Immature natural killer cell (primary cell): ENCODE measurements around the gene BRSK1. TPM values are rescaled to one million over a fixed set of nuclear protein-coding genes. Genes with fewer than 3 reads are reported as not detected.
A peak's percentile ranks its signal among the peaks of the same experiment; 100 is the strongest.
"Not testable (repeated sequence)": the region's sequence is repeated elsewhere in the genome, so short reads cannot be mapped to it uniquely, and the experiment has no call there.

Experiments used
- DNase-seq, 3 donors: peaks; one replicate each; pipeline ENCODE4 v3.0.0; 2022; ENCODE audit warnings: mixed read lengths in 1 of 3
- H3K27ac Mint-ChIP-seq, 6 donors: one replicate each; pipeline ENCODE4 v1.8.0; 2020; ENCODE audit warnings: mixed read lengths in 6 of 6, mild to moderate bottlenecking in 5 of 6, inconsistent platforms in 4 of 6, moderate library complexity in 3 of 6
- H3K27me3 Mint-ChIP-seq, 3 donors: one replicate each; pipeline ENCODE4 v1.8.0; 2020 to 2021; ENCODE audit warnings: low read depth in 3 of 3, mild to moderate bottlenecking in 3 of 3, mixed read lengths in 3 of 3, moderate library complexity in 3 of 3, inconsistent platforms in 1 of 3
- H3K36me3 Mint-ChIP-seq, 3 donors: one replicate each; pipeline ENCODE4 v1.8.0; 2020; ENCODE audit warnings: mixed read lengths in 3 of 3, inconsistent platforms in 2 of 3, mild to moderate bottlenecking in 2 of 3
- H3K4me1 Mint-ChIP-seq, 2 donors: one replicate each; pipeline ENCODE4 v1.8.0; 2020; ENCODE audit warnings: inconsistent platforms in 2 of 2, mild to moderate bottlenecking in 2 of 2, mixed read lengths in 2 of 2, moderate library complexity in 1 of 2
- H3K4me3 Mint-ChIP-seq, 5 donors: one replicate each; pipeline ENCODE4 v1.8.0; 2020; ENCODE audit warnings: mild to moderate bottlenecking in 5 of 5, mixed read lengths in 5 of 5, inconsistent platforms in 3 of 5, moderate library complexity in 3 of 5
- H3K9me3 Mint-ChIP-seq, 6 donors: one replicate each; pipeline ENCODE4 v1.8.0; 2020; ENCODE audit warnings: mild to moderate bottlenecking in 6 of 6, mixed read lengths in 6 of 6, inconsistent platforms in 4 of 6, moderate library complexity in 3 of 6
- polyA plus RNA-seq, 3 donors: library from polyadenylated mRNA; unstranded; fragments of 300-500 nt; fragmentation: Illumina TruSeq; gene quantifications; one replicate each; pipeline ENCODE4 v1.2.3, GENCODE V29; 2021

BRSK1 gene
- polyA plus RNA-seq, 3 donors from 2014 or later, result not detected

GRCh38 chr19:55321466-55322137 is 37.8 kb downstream of the BRSK1 start:
- no peak for DNase-seq
- no peaks in the 10 kb centered on the region for H3K36me3 Mint-ChIP-seq
- no peak overlapping the region for H3K4me3 Mint-ChIP-seq
- H3K27me3 Mint-ChIP-seq, result peaks cover 5 to 6% (median 5%) of the 10 kb centered on the region in 3 donors
- no peaks in the 10 kb centered on the region for H3K9me3 Mint-ChIP-seq
- H3K27ac Mint-ChIP-seq, result no peak overlapping the region
- no peaks in the 10 kb centered on the region for H3K4me1 Mint-ChIP-seq

GRCh38 chr19:55322204-55322885 is 38.5 kb downstream of the BRSK1 start:
- peaks cover 5 to 7% (median 6%) of the 10 kb centered on the region in 3 donors for H3K27me3 Mint-ChIP-seq
- no peak overlapping the region for H3K27ac Mint-ChIP-seq
- H3K9me3 Mint-ChIP-seq, result no peaks in the 10 kb centered on the region
- no peak for DNase-seq
- H3K36me3 Mint-ChIP-seq, result no peaks in the 10 kb centered on the region
- no peaks in the 10 kb centered on the region for H3K4me1 Mint-ChIP-seq
- no peak overlapping the region for H3K4me3 Mint-ChIP-seq

GRCh38 chr19:55324662-55325061 is 40.9 kb downstream of the BRSK1 start:
- Mint-ChIP-seq H3K27me3 (peaks cover 4 to 11% (median 6%) of the 10 kb centered on the region in 3 donors), H3K27ac (no peak overlapping the region), H3K4me1 (no peaks in the 10 kb centered on the region), H3K9me3 (no peaks in the 10 kb centered on the region), H3K36me3 (no peaks in the 10 kb centered on the region), H3K4me3 (no peak overlapping the region)
- DNase-seq, result no peak

- Mint-ChIP-seq H3K9me3 (no peaks in the 10 kb centered on the region), H3K4me3 (no peak within 1 kb of the TSS), H3K27me3 (peaks cover 4 to 11% (median 6%) of the 10 kb centered on the region in 3 donors)
These were observed 41.4 kb downstream of the BRSK1 start, which contains the start of gene TMEM150B for GRCh38 chr19:55325172-55325571. TMEM150B (minus strand) TSS chr19:55325341; CDS start chr19:55321036, 4,305 bp downstream.

GRCh38 chr19:55328774-55329318 is 45.0 kb downstream of the BRSK1 start:
- H3K4me3 Mint-ChIP-seq, H3K36me3 Mint-ChIP-seq, H3K9me3 Mint-ChIP-seq, H3K27ac Mint-ChIP-seq, DNase-seq, H3K4me1 Mint-ChIP-seq: not testable (repeated sequence)
- H3K27me3 Mint-ChIP-seq, result peaks cover 3 to 11% (median 10%) of the 10 kb centered on the region in 3 donors

More at GRCh38 chr19:55325172-55325571, 41.4 kb downstream of the BRSK1 start, which contains the start of gene TMEM150B:
- Mint-ChIP-seq H3K27ac (no peak within 1 kb of the TSS), H3K4me1 (no peaks in the 10 kb centered on the region), H3K36me3 (no peaks in the 10 kb centered on the region)
- DNase-seq, result no peak

- H3K4me3 Mint-ChIP-seq, H3K27ac Mint-ChIP-seq, H3K9me3 Mint-ChIP-seq, H3K36me3 Mint-ChIP-seq, H3K4me1 Mint-ChIP-seq, DNase-seq: not testable (repeated sequence)
- H3K27me3 Mint-ChIP-seq, result peaks cover 0 to 10% (median 10%) of the 10 kb centered on the region in 3 donors
These were observed 46.0 kb downstream of the BRSK1 start for GRCh38 chr19:55329791-55330190.

GRCh38 chr19:55333870-55334269 is 50.1 kb downstream of the BRSK1 start:
- DNase-seq, result no peak
- peaks cover 6 to 8% of the 10 kb centered on the region in 2 donors for H3K4me1 Mint-ChIP-seq
- peaks cover 19 to 20% (median 20%) of the 10 kb centered on the region in 3 donors for H3K27me3 Mint-ChIP-seq
- H3K36me3 Mint-ChIP-seq, result no peaks in the 10 kb centered on the region
- H3K27ac Mint-ChIP-seq, result no peak overlapping the region
- no peak overlapping the region for H3K4me3 Mint-ChIP-seq
- no peaks in the 10 kb centered on the region for H3K9me3 Mint-ChIP-seq

- no peak for DNase-seq
- Mint-ChIP-seq H3K9me3 (no peaks in the 10 kb centered on the region), H3K27me3 (peaks cover 22 to 29% (median 28%) of the 10 kb centered on the region in 3 donors), H3K36me3 (no peaks in the 10 kb centered on the region), H3K27ac (no peak overlapping the region), H3K4me3 (no peak overlapping the region), H3K4me1 (peaks cover 22 to 27% of the 10 kb centered on the region in 2 donors)
These were observed 52.3 kb downstream of the BRSK1 start for GRCh38 chr19:55336101-55336500.

- Mint-ChIP-seq H3K9me3 (no peaks in the 10 kb centered on the region), H3K4me1 (peaks cover 27 to 34% of the 10 kb centered on the region in 2 donors), H3K27ac (peak within 1 kb of the TSS; percentile 97 to 100 (median 99)), H3K4me3 (peak within 1 kb of the TSS; percentile 92 to 99 (median 96)), H3K27me3 (peaks cover 22 to 29% (median 22%) of the 10 kb centered on the region in 3 donors), H3K36me3 (no peaks in the 10 kb centered on the region)
- DNase-seq, result peak; percentile 100
These were observed 55.5 kb downstream of the BRSK1 start, which contains the start of gene KMT5C for GRCh38 chr19:55339105-55339888. KMT5C (plus strand) TSS chr19:55339876; CDS start chr19:55341937, 2,061 bp downstream.

GRCh38 chr19:55339889-55340783 is 56.3 kb downstream of the BRSK1 start:
- Mint-ChIP-seq H3K27me3 (peaks cover 20 to 29% (median 22%) of the 10 kb centered on the region in 3 donors), H3K4me3 (peak overlapping the region; percentile 92 to 99 (median 96)), H3K9me3 (no peaks in the 10 kb centered on the region), H3K27ac (peak overlapping the region; percentile 97 to 100 (median 99)), H3K4me1 (peaks cover 27 to 34% of the 10 kb centered on the region in 2 donors), H3K36me3 (no peaks in the 10 kb centered on the region)
- DNase-seq, result no peak

- Mint-ChIP-seq H3K4me3 (peak overlapping the region; percentile 82 to 99 (median 88)), H3K4me1 (peaks cover 27 to 34% of the 10 kb centered on the region in 2 donors), H3K9me3 (no peaks in the 10 kb centered on the region), H3K27me3 (peaks cover 19 to 29% (median 26%) of the 10 kb centered on the region in 3 donors), H3K27ac (peak overlapping the region in 5 of 6 donors; percentile 93 to 100 (median 96)), H3K36me3 (no peaks in the 10 kb centered on the region)
- DNase-seq, result no peak
These were observed 57.0 kb downstream of the BRSK1 start for GRCh38 chr19:55340784-55341147.

GRCh38 chr19:55341171-55341588 is 57.4 kb downstream of the BRSK1 start:
- Mint-ChIP-seq H3K4me1 (peaks cover 27 to 34% of the 10 kb centered on the region in 2 donors), H3K27me3 (peaks cover 19 to 29% (median 24%) of the 10 kb centered on the region in 3 donors), H3K9me3 (no peaks in the 10 kb centered on the region), H3K36me3 (no peaks in the 10 kb centered on the region), H3K27ac (peak overlapping the region in 5 of 6 donors; percentile 93 to 100 (median 96)), H3K4me3 (peak overlapping the region; percentile 82 to 99 (median 88))
- no peak for DNase-seq
